Left ventricle myocardium inferior (tissue), 1 donor: ENCODE measurements around the gene ARFRP1. TPM values are rescaled to one million over a fixed set of nuclear protein-coding genes. Genes with fewer than 3 reads are reported as not detected.
"Not testable (repeated sequence)": the region's sequence is repeated elsewhere in the genome, so short reads cannot be mapped to it uniquely, and the experiment has no call there.

Experiments
- DNase-seq: peaks from one replicate; pipeline ENCODE4 v3.0.0-alpha.2; 2020
- H3K27ac ChIP-seq: fragments of 200-600 bp; replicated peaks from 2 replicates; pipeline ENCODE4 v1.8.0; 2021
- H3K27me3 ChIP-seq: fragments of 200-600 bp; 2 replicates; pipeline ENCODE4 v1.8.0; 2021; ENCODE audit warnings: low read depth
- H3K36me3 ChIP-seq: fragments of 200-600 bp; 2 replicates; pipeline ENCODE4 v1.8.0; 2021
- H3K4me1 ChIP-seq: fragments of 200-600 bp; 2 replicates; pipeline ENCODE4 v1.8.0; 2021
- H3K4me3 ChIP-seq: fragments of 200-600 bp; 2 replicates; pipeline ENCODE4 v1.8.0; 2021; ENCODE audit warnings: mild to moderate bottlenecking, moderate library complexity
- H3K9me3 ChIP-seq: fragments of 200-600 bp; replicated peaks from 2 replicates; pipeline ENCODE4 v1.8.0; 2021
- intact Hi-C: fragments of 100-400 bp; cut with micrococcal nuclease; formaldehyde crosslinking; loops from one replicate; pipeline ENCODE4 v1.11.0; 2022
- total RNA-seq: library from RNA; stranded (reverse); fragmentation: NEBNext Ultra II Directional; extraction: Animal tissue kit (Norgen Biotek cat#: 25700); gene quantifications from one replicate; pipeline ENCODE4 v1.2.1, GENCODE V29; 2021
- TF ChIP-seq, protein P1 (sequence below): fragments of 200-600 bp; IDR thresholded peaks from 2 replicates; pipeline ENCODE4 v1.8.0; 2021; ENCODE audit warnings: antibody characterized with exemption, mild to moderate bottlenecking, borderline replicate concordance
- donor health status: DM: no; HTN: yes; CAD: no; lungs with severe emphysema.

Gene ARFRP1
- total RNA-seq, 1 donor from 2014 or later, result 37.1 TPM

DNA sequence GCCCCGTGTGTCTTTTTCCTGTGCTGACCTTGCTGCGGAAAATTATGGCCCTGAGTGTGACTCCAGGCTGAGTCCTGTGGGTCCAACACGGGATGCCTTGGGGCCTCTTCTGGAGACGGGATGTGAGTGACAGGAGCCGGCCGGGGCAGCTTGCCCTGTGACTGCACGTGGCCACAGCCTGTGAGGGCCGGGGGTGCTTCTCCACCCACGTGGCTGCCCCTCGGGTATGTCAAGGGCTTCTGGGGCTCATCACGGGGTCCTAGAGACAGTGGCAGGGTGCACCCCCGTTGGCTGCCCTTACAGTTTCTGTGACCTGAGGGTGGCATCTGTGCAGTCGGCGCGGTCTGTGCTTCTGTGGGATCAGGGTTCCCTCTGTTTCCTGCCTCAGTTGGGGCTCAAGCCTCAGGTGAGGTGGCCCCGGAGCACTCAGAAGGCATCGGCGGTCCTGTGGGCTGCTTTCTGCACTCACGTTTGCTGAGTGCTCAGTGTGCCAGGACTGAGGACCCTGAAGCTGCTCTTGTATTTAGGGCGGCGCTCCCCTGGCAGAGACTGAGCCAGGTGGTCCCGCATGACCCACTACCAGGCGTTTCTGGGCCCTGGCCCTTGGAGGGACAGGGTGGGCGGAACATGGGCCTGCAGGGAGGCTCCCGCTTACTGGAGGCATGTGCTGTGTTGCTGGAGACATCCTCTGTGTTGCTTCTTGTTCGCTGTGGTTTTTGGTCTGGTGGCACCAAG lies 44.3 kb downstream of the ARFRP1 start:
- no peak overlapping the region for H3K4me3 ChIP-seq
- H3K27ac ChIP-seq, result no peak overlapping the region
- peaks cover 11% of the 10 kb centered on the region for H3K4me1 ChIP-seq
- DNase-seq, result no peak
- peaks cover 63% of the 10 kb centered on the region for H3K36me3 ChIP-seq
- TF ChIP-seq, protein P1, sequence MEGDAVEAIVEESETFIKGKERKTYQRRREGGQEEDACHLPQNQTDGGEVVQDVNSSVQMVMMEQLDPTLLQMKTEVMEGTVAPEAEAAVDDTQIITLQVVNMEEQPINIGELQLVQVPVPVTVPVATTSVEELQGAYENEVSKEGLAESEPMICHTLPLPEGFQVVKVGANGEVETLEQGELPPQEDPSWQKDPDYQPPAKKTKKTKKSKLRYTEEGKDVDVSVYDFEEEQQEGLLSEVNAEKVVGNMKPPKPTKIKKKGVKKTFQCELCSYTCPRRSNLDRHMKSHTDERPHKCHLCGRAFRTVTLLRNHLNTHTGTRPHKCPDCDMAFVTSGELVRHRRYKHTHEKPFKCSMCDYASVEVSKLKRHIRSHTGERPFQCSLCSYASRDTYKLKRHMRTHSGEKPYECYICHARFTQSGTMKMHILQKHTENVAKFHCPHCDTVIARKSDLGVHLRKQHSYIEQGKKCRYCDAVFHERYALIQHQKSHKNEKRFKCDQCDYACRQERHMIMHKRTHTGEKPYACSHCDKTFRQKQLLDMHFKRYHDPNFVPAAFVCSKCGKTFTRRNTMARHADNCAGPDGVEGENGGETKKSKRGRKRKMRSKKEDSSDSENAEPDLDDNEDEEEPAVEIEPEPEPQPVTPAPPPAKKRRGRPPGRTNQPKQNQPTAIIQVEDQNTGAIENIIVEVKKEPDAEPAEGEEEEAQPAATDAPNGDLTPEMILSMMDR, result no peak
- intact Hi-C loops, result no loop called here
- H3K9me3 ChIP-seq, result no peaks in the 10 kb centered on the region
- no peaks in the 10 kb centered on the region for H3K27me3 ChIP-seq

DNA sequence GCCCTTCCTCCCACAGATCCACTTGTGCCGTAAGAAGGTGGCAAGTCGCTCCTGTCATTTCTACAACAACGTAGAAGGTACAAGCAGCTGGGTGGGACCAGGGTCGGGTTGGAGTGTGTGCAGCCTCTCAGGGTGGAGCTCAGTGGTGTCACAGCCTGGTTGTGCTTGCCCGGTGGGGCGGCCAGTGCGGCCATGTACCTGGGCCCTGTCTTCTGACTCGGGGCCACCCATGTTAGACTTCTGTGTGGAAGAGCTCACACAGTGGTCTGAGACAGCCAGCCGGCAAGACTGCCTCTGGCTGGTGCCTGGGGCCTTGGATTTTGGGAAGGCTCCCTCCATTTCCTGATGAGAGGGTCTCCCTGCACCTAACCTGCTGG lies 45.0 kb downstream of the ARFRP1 start:
- no peak for DNase-seq
- Histone ChIP-seq H3K36me3 (peaks cover 56% of the 10 kb centered on the region), H3K27ac (no peak overlapping the region), H3K4me3 (no peak overlapping the region), H3K27me3 (no peaks in the 10 kb centered on the region), H3K4me1 (peaks cover 13% of the 10 kb centered on the region), H3K9me3 (no peaks in the 10 kb centered on the region)
- intact Hi-C loops, result no loop called here
- TF ChIP-seq, protein P1, result no peak

DNA sequence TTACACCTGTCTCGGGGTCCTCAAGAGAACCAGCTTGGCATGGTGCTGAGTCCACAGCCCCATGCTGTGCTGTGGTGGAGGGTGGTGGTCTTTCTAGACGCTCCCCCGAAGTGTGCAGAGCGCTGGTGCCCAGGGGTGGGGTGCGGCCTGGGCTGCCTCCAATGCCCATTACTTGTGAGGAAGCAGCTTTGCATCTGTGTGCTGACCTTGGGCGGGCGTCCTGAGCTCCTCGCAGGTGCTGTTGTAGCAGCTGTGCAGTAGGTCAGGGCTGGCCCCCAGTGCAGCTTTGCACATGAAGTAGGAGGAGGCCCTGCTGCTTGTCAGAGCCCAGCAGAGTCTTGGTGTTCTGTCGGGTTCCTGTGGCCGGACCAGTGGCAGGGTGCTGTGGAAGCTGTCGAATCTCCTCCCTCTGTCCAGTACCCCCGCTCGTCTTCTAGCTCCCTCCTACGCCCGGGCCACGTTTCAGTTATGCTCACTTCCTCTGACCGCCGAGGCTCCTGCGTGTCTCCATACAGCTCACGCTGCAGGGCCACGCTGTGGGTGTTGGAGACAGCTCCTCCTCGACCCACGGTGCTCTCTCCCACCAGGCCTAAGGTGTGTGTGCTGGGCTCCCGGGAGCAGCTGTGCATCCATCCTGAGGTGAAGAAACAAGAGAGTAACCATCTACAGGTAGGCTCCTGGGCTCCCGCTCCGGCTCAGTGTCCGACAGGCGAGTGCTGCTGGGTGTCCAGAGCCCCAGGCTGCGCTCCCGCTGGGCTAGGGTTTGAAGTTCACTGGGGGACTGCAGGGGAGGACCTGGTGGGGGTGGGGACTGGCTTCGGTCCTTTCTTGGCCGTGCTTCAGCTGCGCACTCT lies 45.6 kb downstream of the ARFRP1 start:
- Histone ChIP-seq H3K36me3 (peaks cover 50% of the 10 kb centered on the region), H3K27ac (no peak overlapping the region), H3K4me1 (peaks cover 19% of the 10 kb centered on the region), H3K4me3 (no peak overlapping the region), H3K27me3 (no peaks in the 10 kb centered on the region), H3K9me3 (no peaks in the 10 kb centered on the region)
- TF ChIP-seq, protein P1, result no peak
- intact Hi-C loops, result no loop called here
- no peak for DNase-seq

DNA sequence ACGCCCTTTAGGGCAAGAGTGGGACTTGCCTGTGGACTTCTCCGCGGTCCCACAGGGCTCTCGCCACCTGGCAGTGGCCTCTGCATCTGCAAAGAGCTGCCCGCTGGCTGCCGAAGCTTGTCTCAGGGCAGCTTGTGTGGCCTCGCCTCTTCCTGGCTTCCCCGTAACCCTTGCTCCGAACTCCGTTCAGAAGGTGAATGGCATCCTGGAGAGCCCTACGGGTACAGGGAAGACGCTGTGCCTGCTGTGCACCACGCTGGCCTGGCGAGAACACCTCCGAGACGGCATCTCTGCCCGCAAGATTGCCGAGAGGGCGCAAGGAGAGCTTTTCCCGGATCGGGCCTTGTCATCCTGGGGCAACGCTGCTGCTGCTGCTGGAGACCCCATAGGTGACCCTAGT lies 46.7 kb downstream of the ARFRP1 start:
- H3K36me3 ChIP-seq, result peaks cover 41% of the 10 kb centered on the region

DNA sequence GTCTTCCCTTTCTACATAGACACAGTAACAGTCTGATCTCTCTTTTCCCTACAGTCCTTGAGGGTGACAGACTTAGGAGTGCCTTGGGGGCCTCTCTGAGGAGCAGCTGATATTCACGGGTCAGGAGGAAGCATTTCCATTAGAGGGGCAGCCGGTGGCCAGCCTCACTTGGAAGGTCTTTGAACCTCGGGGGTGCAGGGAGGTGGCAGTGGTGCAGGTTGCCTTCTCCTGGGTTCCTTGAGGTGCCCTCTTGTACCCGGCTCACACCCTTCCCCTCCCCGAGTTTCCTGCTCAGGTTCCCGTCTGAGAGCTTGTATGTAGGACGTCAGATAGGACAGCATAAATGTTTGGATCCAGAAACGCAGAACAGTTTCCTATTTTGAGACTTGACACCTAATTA lies 47.2 kb downstream of the ARFRP1 start:
- H3K9me3 ChIP-seq, result no peaks in the 10 kb centered on the region
- H3K36me3 ChIP-seq, result peaks cover 36% of the 10 kb centered on the region
- peaks cover 23% of the 10 kb centered on the region for H3K4me1 ChIP-seq
- H3K27ac ChIP-seq, result no peak overlapping the region
- no peak for DNase-seq
- no peaks in the 10 kb centered on the region for H3K27me3 ChIP-seq
- intact Hi-C loops, result no loop called here
- no peak overlapping the region for H3K4me3 ChIP-seq
- TF ChIP-seq, protein P1, result no peak

More for the DNA sequence above, 46.7 kb downstream of the ARFRP1 start:
- Histone ChIP-seq H3K4me3 (no peak overlapping the region), H3K27ac (no peak overlapping the region), H3K27me3 (no peaks in the 10 kb centered on the region), H3K4me1 (peaks cover 23% of the 10 kb centered on the region), H3K9me3 (no peaks in the 10 kb centered on the region)
- DNase-seq, result no peak
- intact Hi-C loops, result no loop called here
- TF ChIP-seq, protein P1, result no peak

DNA sequence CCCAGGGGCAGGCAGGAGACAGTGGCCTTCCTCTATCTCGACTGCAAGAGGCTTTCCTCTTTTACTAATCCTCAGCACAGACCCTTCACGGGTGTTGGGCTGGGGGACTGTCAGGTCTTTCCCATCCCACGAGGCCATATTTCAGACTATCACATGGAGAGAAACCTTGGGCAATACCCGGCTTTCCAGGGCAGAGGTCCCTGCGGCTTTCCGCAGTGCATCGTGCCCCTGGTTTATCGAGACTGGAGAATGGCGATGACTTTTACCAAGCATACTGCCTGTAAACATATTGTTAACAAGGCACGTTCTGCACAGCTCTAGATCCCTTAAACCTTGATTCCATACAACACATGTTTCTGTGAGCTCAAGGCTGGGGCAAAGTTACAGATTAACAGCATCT lies 47.6 kb downstream of the ARFRP1 start:
- intact Hi-C loops, DNase-seq, H3K4me3 ChIP-seq, H3K27ac ChIP-seq, H3K9me3 ChIP-seq, H3K27me3 ChIP-seq: not testable (repeated sequence)
- Histone ChIP-seq H3K4me1 (peaks cover 23% of the 10 kb centered on the region), H3K36me3 (peaks cover 32% of the 10 kb centered on the region)
